ENCODE measurements around the gene CDKN1A.
A peak's percentile ranks its signal among the peaks of the same experiment; 100 is the strongest.

Gene CDKN1A

GRCh38 chr6:36679043-36679833 is 724 bp downstream of the CDKN1A start:
- peak; percentile 27 for DNase-seq

GRCh38 chr6:36682328-36683144 is 4.0 kb downstream of the CDKN1A start:
- peak; percentile 66 for DNase-seq

GRCh38 chr6:36683145-36683655 is 4.7 kb downstream of the CDKN1A start:
- DNase-seq: no peak

- no peak for DNase-seq
Measured at GRCh38 chr6:36683656-36684446, 5.3 kb downstream of the CDKN1A start.

- DNase-seq: no peak
Measured at GRCh38 chr6:36684447-36684812, 5.9 kb downstream of the CDKN1A start.

- no peak for DNase-seq
Measured at GRCh38 chr6:36685166-36685924, 6.8 kb downstream of the CDKN1A start.

- DNase-seq: no peak
Measured at GRCh38 chr6:36685926-36686667, 7.6 kb downstream of the CDKN1A start.

GRCh38 chr6:36686668-36687513 is 8.4 kb downstream of the CDKN1A start:
- no peak for DNase-seq

- DNase-seq: no peak
Measured at GRCh38 chr6:36688063-36688738, 9.7 kb downstream of the CDKN1A start.

GRCh38 chr6:36688739-36689075 is 10.2 kb downstream of the CDKN1A start:
- no peak for DNase-seq

GRCh38 chr6:36691011-36691410 is 12.5 kb downstream of the CDKN1A start:
- DNase-seq: no peak

- no peak for DNase-seq
Measured at GRCh38 chr6:36691612-36692011, 13.1 kb downstream of the CDKN1A start.

GRCh38 chr6:36692220-36692619 is 13.7 kb downstream of the CDKN1A start:
- DNase-seq: no peak

GRCh38 chr6:36692861-36693702 is 14.6 kb downstream of the CDKN1A start:
- DNase-seq: no peak

- no peak for DNase-seq
Measured at GRCh38 chr6:36694616-36695015, 16.1 kb downstream of the CDKN1A start.

GRCh38 chr6:36695414-36695813 is 16.9 kb downstream of the CDKN1A start:
- no peak for DNase-seq

GRCh38 chr6:36697481-36697903 is 19.0 kb downstream of the CDKN1A start, which contains the start of gene RAB44:
Gene RAB44 (plus strand): TSS chr6:36697826. CDS start chr6:36704236, 6,410 bp downstream.
- DNase-seq: no peak

GRCh38 chr6:36698196-36698595 is 19.7 kb downstream of the CDKN1A start:
- DNase-seq: no peak

- no peak for DNase-seq
Measured at GRCh38 chr6:36698871-36699271, 20.4 kb downstream of the CDKN1A start.

Data from stimulated activated CD4-positive, alpha-beta T cell treated with anti-CD3 and anti-CD28 coated beads, Interleukin-4, amount 100 ng/mL, for 1 hour (primary cell).